HG03354 (cell line): ENCODE results near the gene GPX5.
"Not testable (repeated sequence)": the region's sequence is repeated elsewhere in the genome, so short reads cannot be mapped to it uniquely, and the experiment has no call there.

Source experiments
- ATAC-seq: cut with Tn5 transposase; IDR thresholded peaks from one replicate; pipeline ENCODE4 v1.9.1; 2021; ENCODE audit warnings: mild to moderate bottlenecking; ENCODE audit not compliant: unreplicated experiment, poor library complexity, severe bottlenecking

GPX5 gene

GRCh38 chr6:28525496-28526039, at the start of gene GPX5:
Gene GPX5, plus strand, starts transcription at chr6:28525881. Its CDS starts 133 bp downstream, at chr6:28526014.
- no peak for ATAC-seq

- no peak for ATAC-seq
Observed at GRCh38 chr6:28478518-28478917, 47.2 kb upstream of the GPX5 start.

- ATAC-seq: no peak
Observed at GRCh38 chr6:28480253-28480932, 45.3 kb upstream of the GPX5 start.

GRCh38 chr6:28485482-28485881, 40.2 kb upstream of the GPX5 start:
- ATAC-seq: no peak

- ATAC-seq: no peak
Observed at GRCh38 chr6:28486533-28486932, 39.1 kb upstream of the GPX5 start.

- ATAC-seq: no peak
Observed at GRCh38 chr6:28486988-28487742, 38.5 kb upstream of the GPX5 start.

- peak; percentile 28 for ATAC-seq
Observed at GRCh38 chr6:28488916-28489365, 36.7 kb upstream of the GPX5 start.

GRCh38 chr6:28489366-28490204, 36.1 kb upstream of the GPX5 start:
- peak; percentile 77 for ATAC-seq

GRCh38 chr6:28490205-28490890, 35.3 kb upstream of the GPX5 start:
- ATAC-seq: no peak

GRCh38 chr6:28491984-28492317, 33.7 kb upstream of the GPX5 start:
- ATAC-seq: no peak

GRCh38 chr6:28496099-28496779, 29.4 kb upstream of the GPX5 start:
- ATAC-seq: no peak

- ATAC-seq: no peak
Observed at GRCh38 chr6:28497306-28497705, 28.4 kb upstream of the GPX5 start.

- no peak for ATAC-seq
Observed at GRCh38 chr6:28497893-28498292, 27.8 kb upstream of the GPX5 start.

- no peak for ATAC-seq
Observed at GRCh38 chr6:28501259-28501658, 24.4 kb upstream of the GPX5 start.

GRCh38 chr6:28502136-28502535, 23.5 kb upstream of the GPX5 start:
- ATAC-seq: not testable (repeated sequence)

GRCh38 chr6:28502709-28503305, 22.9 kb upstream of the GPX5 start:
- not testable (repeated sequence) for ATAC-seq

GRCh38 chr6:28505733-28506132, 19.9 kb upstream of the GPX5 start:
- no peak for ATAC-seq

- no peak for ATAC-seq
Observed at GRCh38 chr6:28506807-28507475, 18.7 kb upstream of the GPX5 start.
